NOMO-1 (cell line): ENCODE measurements around the gene SLC25A21.

Experiments used
- DNase-seq, 2 experiments: peaks; one replicate each; lab custom pipeline; 2025; ENCODE audit not compliant: unreplicated experiment in 2 of 2; lab: John Stamatoyannopoulos, UW

The SLC25A21 gene

DNA sequence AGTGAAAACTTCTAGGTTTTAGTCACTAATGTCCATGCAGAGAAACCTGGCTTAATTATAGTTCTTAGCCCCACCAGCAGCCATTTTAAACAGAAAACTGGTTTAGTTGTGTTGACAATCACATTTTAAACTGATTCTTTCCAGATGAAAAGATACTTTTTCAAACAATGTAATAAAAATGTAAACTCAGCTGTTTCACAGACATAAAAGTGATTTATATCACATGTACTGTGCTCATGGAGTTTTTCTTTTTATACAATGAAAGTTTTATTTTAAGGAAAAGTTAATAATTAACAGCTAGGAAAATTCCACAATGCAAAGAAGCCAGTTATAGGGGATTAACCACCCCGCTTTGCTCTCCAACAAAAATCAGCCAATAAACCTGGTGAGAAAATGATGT, 381.0 kb downstream of the SLC25A21 start:
- no peak for DNase-seq

DNA sequence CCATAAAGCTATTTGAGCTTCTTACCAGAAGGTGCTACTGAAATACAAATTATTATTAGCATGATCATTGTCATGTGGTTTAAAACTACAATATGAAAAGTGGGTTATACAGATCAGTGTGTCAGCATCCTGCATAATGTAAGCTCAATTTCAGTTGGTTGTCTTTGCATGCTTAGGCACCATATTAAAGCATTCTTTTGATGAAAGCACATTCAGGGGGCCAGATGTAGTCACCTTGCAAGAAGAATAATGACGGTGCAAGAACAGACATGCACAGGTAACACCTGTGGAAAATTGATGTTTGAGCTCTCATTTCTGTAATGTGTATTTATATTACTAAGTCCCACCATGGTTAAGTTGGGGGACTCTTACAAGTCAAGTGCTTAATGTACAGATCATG, 386.9 kb downstream of the SLC25A21 start:
- no peak for DNase-seq

DNA sequence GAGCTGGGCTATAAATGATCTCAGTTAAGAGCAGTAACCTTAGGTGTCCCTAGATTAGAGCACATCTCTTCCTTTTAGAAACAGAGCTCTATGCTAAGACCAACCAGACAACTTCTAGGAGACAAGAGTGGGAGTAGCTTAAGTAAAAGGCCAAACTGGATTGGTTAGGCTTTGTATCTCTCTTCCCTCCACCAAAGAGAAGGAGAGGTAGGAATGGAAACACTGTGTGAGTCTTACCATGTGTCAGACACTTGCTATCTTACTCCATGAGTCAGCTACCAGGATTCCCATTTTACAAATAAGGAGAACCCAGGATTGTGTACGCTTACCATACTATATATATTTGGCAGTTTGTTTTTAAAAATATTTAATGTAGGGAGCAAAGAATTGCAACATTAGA, 387.9 kb downstream of the SLC25A21 start:
- no peak for DNase-seq

DNA sequence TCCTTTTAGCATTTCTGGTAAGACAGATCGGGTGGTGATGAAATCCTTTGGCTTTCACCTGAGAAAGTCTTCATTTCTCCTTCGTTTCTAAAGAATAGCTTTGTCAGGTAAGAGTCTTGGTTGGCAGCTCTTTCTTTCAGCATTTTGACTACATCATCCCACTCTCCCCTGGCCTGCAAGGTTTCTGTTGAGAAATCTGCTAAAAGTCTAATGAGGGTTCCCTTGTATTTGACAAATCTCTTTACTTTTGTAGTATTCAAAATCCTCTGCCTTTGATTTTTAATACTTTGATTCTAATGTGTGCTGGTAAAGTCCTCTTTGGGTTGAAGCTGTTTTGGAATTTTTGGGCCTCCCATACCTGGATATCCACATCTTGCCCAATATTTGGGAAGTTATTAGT, 390.5 kb downstream of the SLC25A21 start:
- DNase-seq: no peak

DNA sequence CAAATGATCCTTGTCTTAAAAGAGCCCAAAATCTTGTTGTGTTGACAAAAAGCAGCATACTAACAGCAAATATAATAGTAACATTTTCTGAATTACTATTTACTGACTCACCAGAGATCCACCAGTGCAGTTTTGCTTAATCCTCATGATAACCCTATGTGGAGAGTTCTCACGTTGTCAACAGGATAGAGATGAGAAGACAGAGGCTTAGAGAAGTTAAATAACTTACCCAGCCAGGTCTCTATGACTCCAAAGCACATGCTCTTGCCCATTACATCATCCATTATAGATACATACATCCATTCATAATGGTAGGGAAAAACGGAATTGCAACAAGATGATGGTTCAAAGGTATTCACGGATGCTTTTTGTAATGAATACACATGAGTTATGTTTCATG, 398.8 kb downstream of the SLC25A21 start:
- DNase-seq: no peak

DNA sequence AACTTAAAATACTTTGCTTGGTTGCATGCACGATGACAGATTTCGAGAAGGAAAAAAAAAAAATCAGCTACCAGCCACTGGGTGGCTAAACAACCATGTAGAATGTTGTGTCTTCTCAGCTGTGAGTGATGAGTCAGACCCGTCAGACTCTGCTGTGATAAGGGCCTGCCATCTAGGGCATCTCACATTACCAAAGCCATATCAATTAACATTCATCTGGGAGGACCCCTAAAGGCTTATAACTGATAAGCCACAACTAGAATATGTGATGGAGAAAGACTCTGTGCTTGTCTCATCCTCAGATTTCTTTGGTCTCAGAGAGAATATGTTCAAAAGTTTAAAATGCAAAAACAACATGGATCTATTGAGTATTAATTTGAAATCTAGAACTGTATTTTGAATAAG, 399.3 kb downstream of the SLC25A21 start:
- no peak for DNase-seq

DNA sequence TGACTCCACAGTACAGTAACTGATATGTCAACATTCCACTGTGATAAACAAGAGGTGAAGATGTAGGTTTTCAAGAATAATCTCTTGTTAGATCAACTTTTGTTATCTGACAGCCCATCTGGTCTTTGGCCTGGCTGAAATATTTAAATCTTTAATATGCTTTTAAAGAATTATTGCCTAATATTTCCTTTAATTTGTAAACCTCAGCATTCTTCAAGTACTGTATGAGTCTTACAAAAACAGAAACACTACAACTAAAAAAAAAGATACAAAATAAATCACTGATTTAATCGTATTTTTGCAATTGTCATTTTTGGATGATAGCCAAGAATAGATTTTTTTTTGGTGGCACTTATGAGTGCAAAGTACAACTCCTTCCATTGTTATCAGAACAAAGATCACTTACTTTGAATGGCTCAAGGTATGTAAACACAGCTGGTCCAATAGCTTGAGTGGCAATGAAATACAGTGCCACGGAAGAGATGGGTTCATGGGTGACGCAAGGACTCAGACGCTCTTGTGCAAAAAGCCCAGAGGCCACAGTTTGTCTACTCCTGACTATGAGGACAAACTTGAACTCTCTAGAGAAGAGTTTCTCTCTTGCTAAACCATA, 401.3 kb downstream of the SLC25A21 start:
- DNase-seq: no peak

DNA sequence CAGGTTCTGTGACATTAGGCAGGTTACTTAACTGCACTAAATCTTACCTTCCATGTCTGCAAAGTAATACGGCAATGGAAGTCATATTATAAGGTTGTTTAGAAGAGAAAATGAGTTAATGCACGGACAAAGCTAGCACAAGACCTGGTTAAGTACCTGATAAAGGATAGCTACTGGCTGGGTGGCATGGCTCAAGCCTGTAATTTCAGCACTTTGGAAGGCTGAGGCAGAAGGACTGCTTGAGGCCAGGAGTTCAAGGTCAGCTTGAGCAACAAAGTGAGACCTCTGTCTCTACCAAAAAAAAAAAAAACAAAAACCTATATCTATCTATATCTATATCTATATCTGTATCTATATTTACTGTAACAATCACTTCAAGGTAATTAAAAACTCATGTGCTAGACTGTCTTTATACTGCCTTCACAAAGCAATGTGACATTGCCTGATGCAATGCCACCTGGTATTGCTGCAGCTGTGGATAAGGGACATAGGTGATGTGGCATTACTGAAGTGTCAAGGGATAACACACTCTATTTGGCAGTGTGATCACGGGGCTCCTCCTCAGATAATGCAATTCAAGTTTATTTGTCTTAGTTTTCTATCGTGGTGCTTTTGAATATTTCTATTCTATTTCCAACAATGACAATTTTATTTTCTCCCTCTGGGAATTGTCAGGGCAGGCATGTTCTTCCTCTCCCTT, 403.6 kb downstream of the SLC25A21 start:
- no peak for DNase-seq

DNA sequence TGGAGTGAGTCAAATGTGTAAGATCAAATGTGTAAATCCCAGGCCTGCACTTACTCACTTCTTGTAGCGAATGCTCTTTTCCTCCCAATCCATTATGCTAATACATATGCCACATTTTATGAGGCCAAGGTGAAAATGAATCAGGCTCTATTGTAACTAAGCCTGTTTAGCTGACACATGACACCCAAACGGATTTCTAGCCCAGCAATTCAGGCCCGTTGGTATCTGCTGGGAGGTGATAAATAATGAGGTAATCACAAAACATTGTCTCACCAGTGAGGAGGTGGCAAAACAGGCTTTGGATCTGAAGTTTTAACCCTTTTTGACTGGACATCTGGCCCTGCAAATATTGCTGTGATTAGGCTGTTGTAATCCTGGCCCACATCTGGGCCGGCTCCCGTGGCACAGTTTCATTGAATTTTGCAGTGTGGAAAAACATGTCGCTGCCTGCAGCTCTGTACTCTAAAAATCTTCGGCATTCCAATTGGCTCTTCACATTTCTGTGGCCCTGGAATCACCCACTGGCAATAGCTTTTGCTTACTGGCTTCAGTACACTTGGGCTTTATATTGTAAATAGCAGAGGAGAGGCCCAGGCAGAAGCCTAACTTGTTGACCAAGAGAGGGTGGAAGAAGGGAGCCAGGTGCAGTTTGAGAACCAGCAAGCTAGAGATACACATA, 404.7 kb downstream of the SLC25A21 start:
- no peak for DNase-seq

DNA sequence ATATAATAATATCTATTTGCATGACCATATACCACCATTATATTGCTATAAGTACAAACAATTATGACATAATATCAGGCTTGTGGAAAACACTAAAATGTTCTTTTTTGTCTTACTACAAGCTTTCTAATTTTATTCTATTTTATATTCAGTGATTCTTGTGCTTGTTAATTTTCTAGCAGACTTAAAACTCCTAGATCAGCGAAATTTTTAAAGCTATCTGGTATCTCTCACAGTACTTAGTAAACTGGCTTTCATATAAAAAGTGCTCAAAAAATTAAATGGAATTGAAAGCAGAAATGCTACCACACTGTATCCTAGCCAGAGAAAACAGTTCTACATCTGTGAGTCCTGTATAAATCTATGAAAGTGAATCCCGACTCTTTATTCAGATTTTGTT, 405.4 kb downstream of the SLC25A21 start:
- DNase-seq: no peak

DNA sequence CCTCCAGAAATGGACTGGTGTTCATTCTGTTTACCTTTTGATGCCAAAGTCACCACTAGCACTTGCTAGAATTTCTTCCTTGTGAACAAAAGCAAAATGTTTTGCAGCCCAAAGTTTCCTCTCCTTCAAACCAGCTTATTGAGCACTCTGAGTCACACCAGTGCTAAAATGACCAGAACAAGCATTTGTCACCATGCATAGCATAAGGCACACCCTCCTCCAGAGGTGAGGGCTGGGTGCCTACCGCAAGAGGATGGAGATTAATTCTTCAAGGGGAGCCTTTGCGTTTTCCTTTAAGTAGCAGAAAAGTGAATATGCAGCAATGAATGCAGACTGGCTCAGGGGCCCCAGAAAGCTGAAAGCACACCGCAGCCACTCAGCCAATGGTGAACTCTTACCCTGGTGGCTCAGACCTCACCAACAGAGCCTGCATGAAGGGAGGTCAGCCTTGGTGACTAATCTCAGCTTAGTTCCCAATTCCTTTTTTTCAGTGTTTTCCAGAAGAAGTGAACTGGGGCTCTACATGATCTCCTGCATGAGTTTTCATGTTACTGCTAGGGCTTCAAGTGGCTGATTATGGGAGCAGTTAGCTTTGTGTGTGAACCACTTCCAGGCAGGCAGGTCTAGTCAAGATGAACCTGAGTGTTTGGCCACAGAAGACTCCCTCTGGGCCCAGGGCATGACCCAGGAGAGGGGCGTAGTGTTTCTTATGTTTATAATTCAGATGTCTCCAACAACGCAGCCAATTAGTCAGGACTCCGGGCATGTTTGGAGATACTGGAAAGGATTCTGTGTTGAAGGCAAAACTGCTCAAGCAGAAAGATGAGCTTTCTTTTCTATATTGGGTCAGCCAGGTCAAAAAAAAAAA, 414.4 kb downstream of the SLC25A21 start:
- DNase-seq: no peak

DNA sequence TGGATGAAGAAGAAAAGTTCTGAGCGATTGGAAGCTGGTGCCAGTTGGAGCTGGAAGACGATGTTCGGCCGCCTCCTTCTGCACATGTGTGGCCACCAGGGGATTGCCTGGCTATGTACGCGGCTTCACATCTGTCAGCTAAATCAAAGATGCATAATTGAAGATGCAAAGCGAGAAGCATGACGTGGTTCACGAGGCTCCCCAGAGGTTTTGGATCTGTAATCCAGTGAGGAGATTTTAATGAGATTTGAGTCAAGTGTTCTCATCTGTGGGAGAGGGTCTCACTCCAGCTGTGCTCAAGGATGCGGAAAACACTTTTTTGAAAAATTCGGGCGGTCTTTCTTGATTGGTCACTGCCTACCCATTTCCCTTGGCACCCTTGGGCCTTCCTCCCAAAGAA, 416.2 kb downstream of the SLC25A21 start:
- no peak for DNase-seq

DNA sequence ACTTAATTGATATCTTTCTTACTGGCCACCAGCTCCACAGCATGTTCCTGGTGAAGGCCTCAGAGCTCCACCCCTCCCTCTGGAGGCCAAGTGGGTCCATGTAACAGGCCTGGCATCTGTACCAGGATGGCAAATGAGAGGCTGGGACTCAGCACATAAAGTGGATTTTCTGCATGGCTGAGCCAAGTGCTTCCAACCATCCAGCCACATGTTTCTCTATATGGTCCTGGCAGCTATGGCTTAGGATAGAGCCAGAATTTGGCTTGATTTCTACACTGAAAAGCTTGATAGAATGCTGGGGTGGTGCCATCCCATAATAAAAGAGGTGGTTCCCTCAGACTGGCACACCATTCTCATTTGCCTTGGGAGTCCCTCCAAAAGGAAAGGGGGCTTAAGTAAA, 416.6 kb downstream of the SLC25A21 start:
- no peak for DNase-seq

DNA sequence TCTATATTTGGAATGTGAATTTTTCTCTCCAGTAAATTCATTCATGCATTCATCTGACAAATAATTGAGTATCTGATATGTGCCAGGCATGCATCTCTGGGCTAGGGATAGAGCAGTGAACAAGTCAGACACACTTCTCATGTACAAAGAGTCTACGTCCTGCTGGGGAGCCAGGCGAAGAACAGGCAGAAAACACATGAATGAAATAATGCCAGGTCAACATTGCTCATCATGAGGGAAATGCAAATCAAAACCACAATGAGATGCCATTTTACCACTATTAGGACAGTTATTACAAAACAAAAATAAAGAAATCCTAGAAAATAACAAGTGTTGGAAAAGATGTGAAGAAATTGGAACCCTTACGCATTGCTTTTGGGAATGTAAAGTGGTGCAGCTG, 420.5 kb downstream of the SLC25A21 start:
- no peak for DNase-seq

DNA sequence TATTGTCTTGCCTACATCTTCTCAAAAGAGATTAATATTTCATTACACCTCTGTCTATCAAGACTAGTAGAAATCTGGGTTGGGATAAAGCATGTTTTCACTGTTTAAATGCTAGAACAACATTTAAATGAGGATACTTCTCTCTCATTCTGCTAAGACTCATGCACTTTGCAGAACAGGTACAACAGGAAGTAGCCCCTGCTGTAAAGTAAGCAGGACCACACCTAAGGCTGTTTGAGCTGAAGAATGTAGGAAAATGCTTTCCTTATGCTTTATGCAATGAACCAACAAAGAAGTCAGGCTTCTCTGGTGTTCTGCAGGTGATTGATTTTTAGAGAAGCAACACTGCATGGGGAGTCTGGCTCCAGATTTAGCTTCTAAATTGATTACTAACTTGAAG, 421.3 kb downstream of the SLC25A21 start:
- DNase-seq: no peak

DNA sequence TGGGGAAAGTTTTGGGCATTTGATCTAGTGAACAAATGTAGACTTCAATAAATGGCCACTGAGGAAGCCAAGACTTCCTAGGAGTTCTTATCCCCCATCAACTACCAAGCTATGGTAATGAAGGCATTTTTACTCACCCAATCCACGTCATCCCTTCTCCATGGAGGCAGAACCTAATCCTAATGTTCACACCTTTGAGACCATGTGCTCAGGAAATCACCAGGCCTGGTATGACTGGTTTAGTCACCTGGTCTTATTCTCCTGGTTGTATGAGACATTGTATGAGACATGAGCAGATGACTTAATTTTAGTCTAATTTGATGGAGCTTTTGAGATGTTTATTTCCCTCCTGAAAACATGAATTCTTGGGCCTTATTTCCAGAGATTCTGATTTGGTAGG, 422.2 kb downstream of the SLC25A21 start:
- no peak for DNase-seq

DNA sequence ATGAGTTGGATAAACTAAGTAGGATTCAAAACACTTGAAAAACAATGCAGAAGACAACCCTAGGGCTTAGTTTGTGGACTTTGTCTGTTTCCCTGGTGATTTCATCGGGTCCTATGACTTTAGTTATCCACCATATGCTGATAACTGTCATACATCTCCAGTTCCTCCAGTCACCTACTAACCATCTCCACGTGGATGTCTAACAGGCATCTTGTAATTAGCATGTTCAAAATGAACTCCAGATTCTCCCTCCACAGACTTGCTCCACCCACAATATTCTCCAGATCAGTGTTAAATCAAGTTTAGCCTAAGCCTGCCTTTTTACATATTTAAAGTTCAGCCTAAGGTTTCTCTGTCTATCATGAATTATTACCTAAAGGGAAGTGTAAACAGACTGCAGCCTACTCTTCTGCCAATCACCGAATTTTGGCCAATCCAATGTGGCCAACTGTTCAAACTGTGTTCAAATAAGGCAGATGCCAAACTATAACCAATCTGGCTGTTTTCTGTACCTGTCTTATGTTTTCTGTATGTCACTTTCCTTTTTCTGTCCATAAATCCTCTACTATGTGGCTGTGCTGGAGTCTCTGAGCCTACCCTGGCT, 423.7 kb downstream of the SLC25A21 start:
- DNase-seq: no peak

DNA sequence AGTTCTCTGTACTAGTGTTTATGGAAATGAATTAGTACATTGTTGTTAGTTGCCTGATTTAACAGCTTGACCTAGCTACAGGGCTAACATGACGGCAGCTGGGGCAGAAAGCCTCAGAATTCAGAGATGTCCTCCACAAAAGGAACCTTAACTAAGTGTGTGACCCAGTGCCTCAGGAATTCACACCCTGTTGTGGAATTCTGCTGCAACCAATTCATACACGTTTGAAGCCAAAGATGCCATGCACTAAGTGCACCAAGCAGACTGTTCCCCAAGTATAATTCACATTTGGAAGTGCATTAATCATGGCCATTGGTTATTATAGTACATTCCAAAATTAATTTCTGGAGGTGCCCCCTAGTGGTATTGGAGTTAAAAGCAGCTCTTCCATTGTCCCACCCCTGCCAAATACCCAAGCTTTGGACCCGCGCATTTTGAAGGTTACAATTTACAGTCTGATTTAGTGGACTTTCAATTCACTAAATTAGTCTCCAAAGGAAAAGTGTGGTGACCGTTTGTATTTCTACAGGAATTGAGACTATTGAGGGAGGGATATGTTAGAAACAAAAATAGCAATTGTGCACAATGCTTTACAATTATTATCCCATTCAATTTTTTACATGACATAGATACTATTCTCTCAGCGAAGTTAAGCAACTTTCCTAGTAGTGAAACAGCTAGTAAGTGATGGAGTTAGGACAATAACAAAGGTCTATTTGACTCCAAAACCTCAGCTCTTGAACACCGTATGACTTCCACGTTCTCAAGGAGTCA, 424.8 kb downstream of the SLC25A21 start:
- DNase-seq: no peak

DNA sequence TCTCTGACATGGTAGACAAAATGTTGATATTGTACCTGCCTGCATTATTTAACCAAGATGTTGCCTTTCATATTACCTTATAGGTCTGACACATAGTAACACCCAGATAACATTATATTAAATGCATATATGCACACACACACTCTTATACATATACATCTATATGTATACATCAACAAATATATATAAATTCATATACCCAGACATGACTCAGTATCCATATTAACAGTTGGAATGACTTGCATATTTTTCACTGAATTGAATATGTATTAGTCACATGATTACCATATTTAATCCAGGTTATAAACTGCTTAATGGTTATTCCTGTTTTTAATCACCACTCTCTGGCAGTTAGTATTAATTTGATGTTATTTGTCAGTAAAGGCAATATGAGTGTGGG, 425.5 kb downstream of the SLC25A21 start:
- DNase-seq: no peak

DNA sequence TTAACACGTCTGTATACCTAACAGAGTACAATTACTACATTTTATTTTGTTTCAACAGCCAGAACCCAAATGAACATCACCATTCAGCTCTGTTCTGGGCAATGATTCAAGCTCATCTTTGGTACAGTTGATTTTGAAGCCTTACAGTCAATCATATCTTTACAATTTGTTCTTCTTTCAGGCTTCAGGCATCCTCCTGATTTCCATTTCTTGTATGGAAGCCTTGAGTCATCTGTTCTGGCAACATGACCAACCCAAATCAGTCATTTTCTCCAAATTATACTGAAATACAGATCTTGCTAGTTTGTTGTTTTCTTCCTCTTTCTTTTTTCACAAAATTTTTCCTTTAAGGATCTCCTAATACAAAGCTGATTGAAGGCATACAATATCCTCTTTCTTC, 430.5 kb downstream of the SLC25A21 start:
- DNase-seq: no peak
